Right lobe of liver (tissue), 4 donors: ENCODE measurements around the gene SYT9.

Experiments used
- CTCF ChIP-seq, 4 donors: fragments of 200-600 bp in 3 of 4; fragments of 450-650 bp in 1 of 4; IDR thresholded peaks; one replicate each; pipeline versions ENCODE4 v1.5.1 to v1.8.0; 2016 to 2022; ENCODE audit warnings: antibody characterized with exemption in 4 of 4, mild to moderate bottlenecking in 2 of 4
- POLR2A ChIP-seq: fragments of 450-650 bp; IDR thresholded peaks from one replicate; pipeline ENCODE4 v1.6.1; 2017; ENCODE audit warnings: antibody characterized with exemption, mild to moderate bottlenecking
- donor health status: DM: no; HTN: no; CAD: no.
- donor health status: DM: no; HTN: no; CAD: no.
- donor health status: DM: no; HTN: yes; CAD: no.

GRCh38 chr11:7219491-7219890 is 32.2 kb upstream of the SYT9 start:
- TF ChIP-seq CTCF (IDR thresholded peaks at IDR 0.05) = no peak
- no peak for TF ChIP-seq POLR2A
